ENCODE results near the gene NPLOC4. TPM values are rescaled to one million over a fixed set of nuclear protein-coding genes. Genes with fewer than 3 reads are reported as not detected.

The NPLOC4 gene
- total RNA-seq, 3 donors from 2014 or later, result 56.0 to 69.0 (median 57.8) TPM

- Histone ChIP-seq H3K4me3 (no peak overlapping the region), H3K27ac (no peak overlapping the region), H3K9me3 (no peaks in the 10 kb centered on the region), H3K27me3 (no peaks in the 10 kb centered on the region), H3K36me3 (no peaks in the 10 kb centered on the region), H3K4me1 (no peaks in the 10 kb centered on the region)
- DNase-seq (ENCODE audit: low spot score in 2 of 2), result no peak
- intact Hi-C loops (cut with DNase I; ENCODE audit: low total_unique reads), result loop anchor here (10.0 kb wide), 1 partner anchor 325 kb away; no protein-coding TSS in a partner anchor
- TF ChIP-seq POLR2A (IDR thresholded peaks at IDR 0.05) (no peak), CTCF (IDR thresholded peaks at IDR 0.05) (no peak), POLR2AphosphoS5 (IDR thresholded peaks at IDR 0.05) (no peak)
Observed at GRCh38 chr17:81599719-81600486, 37.0 kb downstream of the NPLOC4 start.

- no peaks in the 10 kb centered on the region for H3K27me3 ChIP-seq
- H3K27ac ChIP-seq, result no peak overlapping the region
- TF ChIP-seq POLR2A (IDR thresholded peaks at IDR 0.05) (no peak), POLR2AphosphoS5 (IDR thresholded peaks at IDR 0.05) (no peak), CTCF (IDR thresholded peaks at IDR 0.05) (no peak)
- peaks cover 5% of the 10 kb centered on the region for H3K36me3 ChIP-seq
- H3K4me3 ChIP-seq, result no peak overlapping the region
- H3K4me1 ChIP-seq, result no peaks in the 10 kb centered on the region
- DNase-seq (ENCODE audit: low spot score in 2 of 2), result no peak
- no peaks in the 10 kb centered on the region for H3K9me3 ChIP-seq
- intact Hi-C loops (cut with DNase I; ENCODE audit: low total_unique reads), result no loop called here
Observed at GRCh38 chr17:81593105-81593871, 43.6 kb downstream of the NPLOC4 start.

GRCh38 chr17:81591971-81592370 lies 44.9 kb downstream of the NPLOC4 start:
- no peaks in the 10 kb centered on the region for H3K4me1 ChIP-seq
- no peaks in the 10 kb centered on the region for H3K9me3 ChIP-seq
- H3K27me3 ChIP-seq, result no peaks in the 10 kb centered on the region
- no peak overlapping the region for H3K27ac ChIP-seq
- no peak for DNase-seq (ENCODE audit: low spot score in 2 of 2)
- intact Hi-C loops (cut with DNase I; ENCODE audit: low total_unique reads), result no loop called here
- H3K36me3 ChIP-seq, result peaks cover 5% of the 10 kb centered on the region
- TF ChIP-seq POLR2A (IDR thresholded peaks at IDR 0.05) (no peak), CTCF (IDR thresholded peaks at IDR 0.05) (no peak), POLR2AphosphoS5 (IDR thresholded peaks at IDR 0.05) (no peak)
- no peak overlapping the region for H3K4me3 ChIP-seq

GRCh38 chr17:81590121-81590520 lies 46.8 kb downstream of the NPLOC4 start:
- DNase-seq (ENCODE audit: low spot score in 2 of 2), result no peak
- H3K27ac ChIP-seq, result no peak overlapping the region
- H3K4me3 ChIP-seq, result no peak overlapping the region
- H3K36me3 ChIP-seq, result peaks cover 5% of the 10 kb centered on the region
- H3K9me3 ChIP-seq, result no peaks in the 10 kb centered on the region
- H3K27me3 ChIP-seq, result no peaks in the 10 kb centered on the region
- TF ChIP-seq CTCF (IDR thresholded peaks at IDR 0.05) (no peak), POLR2AphosphoS5 (IDR thresholded peaks at IDR 0.05) (no peak), POLR2A (IDR thresholded peaks at IDR 0.05) (no peak)
- H3K4me1 ChIP-seq, result no peaks in the 10 kb centered on the region
- intact Hi-C loops (cut with DNase I; ENCODE audit: low total_unique reads), result no loop called here

GRCh38 chr17:81589612-81590011 lies 47.3 kb downstream of the NPLOC4 start:
- DNase-seq (ENCODE audit: low spot score in 2 of 2), result no peak
- Histone ChIP-seq H3K9me3 (no peaks in the 10 kb centered on the region), H3K27me3 (no peaks in the 10 kb centered on the region), H3K36me3 (peaks cover 5% of the 10 kb centered on the region), H3K4me3 (no peak overlapping the region), H3K27ac (no peak overlapping the region), H3K4me1 (no peaks in the 10 kb centered on the region)
- TF ChIP-seq POLR2A (IDR thresholded peaks at IDR 0.05), result no peak
- TF ChIP-seq POLR2AphosphoS5 (IDR thresholded peaks at IDR 0.05), result no peak
- TF ChIP-seq CTCF (IDR thresholded peaks at IDR 0.05), result no peak
- intact Hi-C loops (cut with DNase I; ENCODE audit: low total_unique reads), result no loop called here
